Erythroblast (primary cell): Measurements from ENCODE around the gene ATF3.

Experiments
- GATA1 ChIP-seq: IDR thresholded peaks from 2 replicates; pipeline ENCODE4 v1.6.1; 2011; ENCODE audit warnings: low read depth, mild to moderate bottlenecking, control low read depth, low read length, moderate library complexity
- POLR2A ChIP-seq: IDR thresholded peaks from 2 replicates; pipeline ENCODE4 v1.6.1; 2011; ENCODE audit warnings: mild to moderate bottlenecking, low read length

DNA sequence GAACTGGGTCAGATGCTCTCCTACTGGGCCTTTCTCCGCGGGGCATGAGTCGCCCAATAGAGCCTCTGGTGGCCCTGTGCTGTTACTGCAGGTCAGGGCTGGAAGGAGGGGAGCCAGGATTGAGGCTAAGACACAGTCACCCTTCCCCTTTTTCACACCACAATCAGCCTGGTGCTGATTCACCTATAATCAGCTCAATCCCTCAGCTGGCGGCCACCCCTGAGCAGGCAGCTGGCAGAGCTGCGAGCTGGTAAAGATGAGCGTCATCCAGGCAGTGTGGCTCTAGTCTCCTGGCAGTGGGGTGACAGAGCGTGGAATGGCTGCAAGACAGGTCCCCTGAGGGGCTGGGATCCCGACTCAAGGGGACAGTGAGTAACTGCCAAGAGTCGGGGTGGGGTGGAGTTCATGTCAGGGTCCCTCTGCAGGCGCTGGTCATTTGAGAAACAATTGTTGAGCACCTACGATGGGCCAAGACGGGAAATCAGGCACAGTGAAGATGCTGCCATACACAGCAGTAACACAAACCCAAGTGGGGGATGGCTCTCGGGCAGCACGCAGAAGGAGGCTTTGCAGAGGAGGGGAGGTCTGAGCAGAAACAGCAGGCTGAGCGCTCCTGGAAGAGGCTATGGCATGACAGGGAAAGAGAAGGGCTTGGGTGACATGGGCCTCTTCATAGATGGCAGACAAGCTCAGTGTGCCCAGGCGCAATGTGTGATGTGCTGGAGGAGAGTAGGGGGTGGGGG, 21.8 kb downstream of the ATF3 start:
- TF ChIP-seq POLR2A, result no peak
- no peak for TF ChIP-seq GATA1
